ENCODE data around the gene DNAL4.

DNAL4 gene

DNA sequence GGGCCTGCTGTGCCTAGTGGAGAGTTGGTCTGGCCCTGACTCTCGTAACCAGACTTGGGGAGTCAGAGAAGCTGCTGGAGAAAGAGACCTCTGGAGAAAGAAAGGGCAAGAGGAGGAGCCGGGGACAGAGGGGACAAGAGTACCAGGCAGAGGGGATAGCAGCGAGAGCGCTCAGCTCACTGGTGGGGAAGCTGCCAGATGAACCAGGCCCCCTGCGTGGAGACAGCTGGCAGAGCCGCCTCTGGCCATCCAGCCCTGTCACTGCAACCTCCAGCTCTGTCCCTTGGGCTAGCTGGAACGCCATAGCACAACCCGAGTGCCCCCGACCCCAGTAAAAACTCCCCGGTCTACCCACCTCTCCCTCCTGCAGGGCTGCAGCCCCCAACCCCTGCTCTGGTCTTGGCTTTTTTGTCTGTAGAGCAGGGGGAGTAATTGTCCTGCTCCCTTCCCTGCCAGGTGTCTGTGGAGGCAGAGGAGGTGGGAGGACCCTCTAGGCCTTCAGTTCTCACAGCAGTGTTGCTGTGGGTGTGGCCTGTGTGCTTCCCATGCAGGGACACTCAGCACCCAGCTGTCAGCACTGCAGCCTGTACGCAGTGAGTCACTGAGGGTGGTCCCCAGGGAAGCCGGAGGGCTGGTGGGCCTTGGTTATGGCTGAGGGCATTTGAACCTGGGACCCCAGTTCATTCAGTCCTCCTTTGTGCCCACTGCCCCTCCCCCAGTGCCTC, 33.3 kb downstream of the DNAL4 start:
- no peak for DNase-seq (ENCODE audit: extremely low read depth in 1 of 2, low read depth in 1 of 2)

DNA sequence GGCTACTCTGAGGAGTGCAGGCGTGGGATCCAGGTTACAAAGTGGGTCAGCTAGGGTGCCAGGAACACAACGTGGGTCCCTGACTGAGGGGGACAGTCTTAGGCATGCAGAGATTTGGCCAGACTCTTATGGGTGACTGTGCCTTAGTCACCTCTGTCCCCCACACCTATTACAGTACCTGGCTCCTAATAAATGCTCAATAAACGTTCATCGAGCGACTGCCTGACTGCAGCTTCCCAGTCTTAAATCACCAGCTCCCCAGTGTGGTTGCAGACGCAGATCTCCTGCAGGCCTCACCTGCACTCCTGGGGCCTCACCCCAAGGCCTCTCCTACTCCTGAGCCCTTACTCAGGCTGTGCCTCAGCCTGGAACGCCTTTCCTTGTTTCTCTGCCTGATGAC, 34.9 kb downstream of the DNAL4 start:
- DNase-seq (ENCODE audit: extremely low read depth in 1 of 2, low read depth in 1 of 2) = no peak

DNA sequence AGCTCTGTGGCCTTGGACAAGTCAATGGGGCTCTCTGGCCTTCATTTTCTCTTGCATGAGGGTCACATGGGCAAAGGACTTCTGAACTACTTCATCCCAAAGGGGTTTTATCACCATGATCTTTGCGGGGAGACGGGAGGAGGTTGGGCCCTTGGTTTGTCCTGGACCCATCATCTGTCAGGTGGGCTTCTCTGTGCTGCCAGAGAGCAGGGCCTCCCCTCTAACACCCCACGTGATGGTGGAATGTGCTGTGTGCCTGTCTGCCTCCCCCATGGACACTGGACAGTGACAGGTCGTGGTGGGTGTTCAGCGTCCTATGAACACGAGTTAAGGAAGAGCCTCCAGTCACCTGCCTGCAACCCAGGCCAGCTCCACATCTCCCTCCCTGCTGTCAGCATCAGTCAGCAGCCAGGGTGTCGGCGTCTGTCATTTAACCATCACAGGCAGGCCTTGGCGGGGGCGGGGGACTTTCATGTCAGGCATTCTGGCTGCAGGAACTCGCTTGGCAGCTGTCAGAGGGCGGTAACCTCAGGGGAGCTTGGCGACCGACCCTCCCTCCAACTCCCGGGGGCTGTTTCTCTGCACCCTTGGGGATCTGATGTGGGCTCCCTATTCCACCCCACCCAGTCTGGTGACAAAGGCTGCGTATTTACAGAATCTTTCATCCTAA, 35.5 kb downstream of the DNAL4 start:
- DNase-seq (ENCODE audit: extremely low read depth in 1 of 2, low read depth in 1 of 2) = peak; percentile 50 to 72

DNA sequence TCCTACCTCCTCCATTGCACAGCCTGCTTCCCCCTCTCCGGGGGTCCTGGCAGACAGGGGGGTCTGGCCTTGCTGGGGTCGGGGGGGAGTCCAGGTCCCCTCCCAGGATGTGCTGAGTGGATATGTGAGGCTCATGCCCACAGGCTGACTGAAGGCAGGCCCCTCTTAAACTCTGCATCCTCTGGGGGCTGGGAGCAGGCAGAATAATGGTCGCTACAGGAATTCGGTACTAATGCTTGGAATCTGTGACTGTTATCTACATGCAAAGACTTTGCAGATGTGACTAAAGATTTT, 36.5 kb downstream of the DNAL4 start:
- no peak for DNase-seq (ENCODE audit: extremely low read depth in 1 of 2, low read depth in 1 of 2)

DNA sequence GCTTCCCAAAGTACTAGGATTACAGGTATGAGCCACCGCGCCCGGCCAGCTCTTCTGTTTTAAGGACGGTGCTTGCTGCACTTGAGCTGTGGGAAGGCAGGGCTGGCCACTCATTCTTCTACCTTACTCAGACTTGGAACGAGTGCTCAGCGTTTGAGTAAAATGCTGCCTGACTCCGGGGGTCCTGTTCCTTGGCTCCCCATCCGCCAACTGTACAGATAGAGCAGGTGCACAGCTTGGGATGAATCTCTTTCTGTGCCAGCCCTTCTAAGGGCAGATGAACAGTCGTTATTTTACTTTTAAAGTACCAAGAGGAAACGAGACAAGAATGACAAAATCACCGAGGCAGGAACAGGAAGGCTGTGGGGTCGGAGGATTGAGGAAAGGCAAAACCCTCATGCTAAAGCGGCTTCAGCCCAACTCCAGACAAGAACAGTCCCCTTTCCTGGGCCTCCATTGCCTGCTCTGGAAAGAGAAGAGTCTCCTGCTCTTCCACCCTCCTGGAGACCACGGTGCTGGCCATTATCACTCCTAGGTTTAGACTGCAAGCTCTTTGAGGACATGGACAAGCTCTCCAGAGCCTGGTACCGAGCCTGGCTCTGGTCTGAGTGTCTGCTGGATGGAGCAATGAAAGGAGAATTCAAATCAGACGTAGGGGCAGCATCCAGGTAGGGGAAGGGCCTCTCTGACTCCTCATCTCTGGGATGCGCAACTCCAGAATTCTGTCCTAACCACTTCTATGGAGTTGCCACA, 37.1 kb downstream of the DNAL4 start:
- DNase-seq (ENCODE audit: extremely low read depth in 1 of 2, low read depth in 1 of 2) = no peak

DNA sequence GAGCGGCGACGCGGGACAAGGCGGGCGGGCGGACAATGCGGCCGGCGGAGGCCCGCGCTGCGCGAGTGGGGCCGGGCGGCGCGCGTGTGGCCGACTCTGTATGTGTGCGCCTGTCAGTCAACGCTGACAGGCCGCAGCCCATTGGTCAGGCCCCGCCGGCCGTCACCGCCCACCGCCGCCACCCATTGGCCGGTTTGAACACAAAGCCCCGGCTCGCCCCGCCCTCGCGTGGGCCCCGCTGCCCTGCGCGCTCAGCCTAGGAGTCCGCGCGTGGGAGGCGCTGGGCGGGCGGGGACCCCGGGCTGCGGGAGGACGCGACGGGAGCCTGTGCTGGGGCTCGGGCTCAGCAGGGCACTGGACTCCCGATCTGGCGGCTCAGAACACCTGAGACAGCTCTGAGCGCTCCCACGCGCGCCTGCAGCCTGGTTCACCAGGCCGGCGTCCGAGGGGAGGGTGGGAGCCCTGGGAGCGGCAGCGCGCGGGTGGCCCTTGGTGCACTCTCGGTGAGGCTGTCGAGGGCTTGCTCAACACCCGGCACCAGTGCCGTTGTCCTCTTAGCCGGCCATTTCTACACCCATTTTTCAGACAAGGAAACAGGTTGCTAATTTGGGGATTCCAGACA, 37.9 kb downstream of the DNAL4 start, which contains the start of gene SUN2:
Gene SUN2, minus strand, starts transcription at position 88 of the 622 bp plus-strand sequence. CDS start 3,370 bp downstream, outside the sequence.
- DNase-seq (ENCODE audit: extremely low read depth in 1 of 2, low read depth in 1 of 2) = peak; percentile 85 to 94

DNA sequence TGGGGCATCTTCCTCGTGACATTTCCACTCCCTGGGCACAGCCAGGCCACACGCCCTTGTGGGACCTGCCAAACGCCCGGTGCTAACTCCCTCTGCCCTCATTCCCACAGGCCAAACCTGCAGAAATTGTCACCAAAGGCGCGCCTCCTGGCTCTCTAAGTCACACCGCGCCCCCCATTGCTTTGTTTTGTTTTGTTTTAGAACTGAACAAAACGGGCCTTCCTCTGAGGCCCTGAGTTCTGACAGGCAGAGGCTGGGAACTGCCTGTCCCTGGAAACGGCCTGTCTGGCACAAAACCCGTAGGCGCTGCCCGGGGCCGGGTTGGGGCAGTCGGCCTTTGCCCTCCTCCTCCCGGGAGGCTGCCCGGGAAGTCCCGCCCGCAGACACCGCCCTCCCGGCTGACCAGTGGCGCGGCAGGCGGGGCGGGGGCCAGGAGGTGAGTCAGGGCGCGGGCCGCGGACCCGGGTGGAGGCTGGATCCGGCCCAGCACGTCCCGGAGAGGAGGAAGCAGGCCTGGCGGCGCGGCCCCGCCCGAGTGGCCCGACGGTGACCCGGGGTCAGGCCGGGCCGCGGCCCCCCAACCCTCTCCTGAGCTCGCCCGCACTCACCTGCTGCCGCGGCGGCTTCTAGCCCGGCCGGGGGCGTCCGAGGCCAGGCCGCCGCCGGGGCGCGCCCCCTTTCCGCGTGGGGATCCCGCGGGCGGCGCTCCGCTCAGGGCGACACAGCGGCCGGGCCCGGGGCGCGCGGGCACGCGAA, 38.6 kb downstream of the DNAL4 start:
- peak in 1 of 2 donors; percentile 35 for DNase-seq (ENCODE audit: extremely low read depth in 1 of 2, low read depth in 1 of 2)

DNA sequence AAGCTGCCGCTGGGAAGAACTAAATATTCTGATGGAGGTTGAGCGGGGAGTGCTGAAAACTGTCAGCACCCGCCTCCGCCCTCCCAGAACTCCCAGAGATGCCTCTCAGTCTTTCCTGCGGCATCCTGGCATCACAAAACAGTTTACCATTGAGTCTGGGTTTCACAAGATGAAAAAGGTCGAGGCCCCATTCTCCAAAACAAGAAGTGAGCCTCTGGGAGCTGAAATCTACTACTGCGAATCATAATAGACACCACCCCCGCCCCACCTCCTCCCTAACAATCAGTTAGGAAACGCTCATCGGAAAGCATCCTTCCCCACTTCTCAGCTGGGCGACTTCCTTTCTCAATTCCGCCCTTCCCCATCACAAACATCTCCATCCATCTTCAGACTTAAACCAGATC, 39.2 kb downstream of the DNAL4 start:
- DNase-seq (ENCODE audit: extremely low read depth in 1 of 2, low read depth in 1 of 2) = no peak

DNA sequence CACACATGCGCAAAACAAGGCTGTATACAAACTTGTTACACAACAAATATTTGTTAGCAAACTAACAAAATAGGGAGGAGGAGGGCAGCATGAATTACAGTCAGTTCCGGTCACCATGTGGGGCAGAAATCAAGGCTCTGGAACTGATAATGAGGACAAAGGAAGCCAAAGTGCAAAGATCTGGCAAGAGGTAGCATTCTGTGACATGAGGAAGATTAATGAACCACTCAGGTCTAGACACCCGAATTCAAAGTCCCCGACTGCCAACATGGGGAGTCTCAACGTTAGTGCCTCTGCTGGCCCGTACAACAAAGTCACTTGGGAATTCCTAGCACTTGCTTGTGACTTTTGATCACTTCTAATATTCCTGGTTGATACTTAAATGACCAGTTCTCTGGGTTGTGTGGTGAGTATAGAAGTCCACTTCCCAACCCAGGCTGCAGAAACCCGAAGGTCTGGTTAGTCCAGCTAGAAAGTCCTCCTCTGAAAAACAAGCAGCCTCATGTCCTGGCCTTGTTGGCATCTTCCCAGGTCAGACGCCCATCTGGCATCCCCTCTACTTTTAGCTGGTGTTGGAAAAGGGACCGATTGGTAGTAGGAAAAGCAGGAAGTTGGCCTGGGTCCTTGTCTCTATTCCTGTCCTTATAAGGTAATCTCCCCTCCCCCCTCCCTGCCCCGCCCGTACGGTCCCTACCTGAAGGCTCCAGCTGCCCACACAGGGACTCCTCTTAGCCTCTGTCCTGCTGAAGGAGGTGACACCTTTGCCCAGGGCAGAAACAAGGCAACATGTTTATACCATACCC, 39.8 kb downstream of the DNAL4 start:
- DNase-seq (ENCODE audit: extremely low read depth in 1 of 2, low read depth in 1 of 2) = no peak

DNA sequence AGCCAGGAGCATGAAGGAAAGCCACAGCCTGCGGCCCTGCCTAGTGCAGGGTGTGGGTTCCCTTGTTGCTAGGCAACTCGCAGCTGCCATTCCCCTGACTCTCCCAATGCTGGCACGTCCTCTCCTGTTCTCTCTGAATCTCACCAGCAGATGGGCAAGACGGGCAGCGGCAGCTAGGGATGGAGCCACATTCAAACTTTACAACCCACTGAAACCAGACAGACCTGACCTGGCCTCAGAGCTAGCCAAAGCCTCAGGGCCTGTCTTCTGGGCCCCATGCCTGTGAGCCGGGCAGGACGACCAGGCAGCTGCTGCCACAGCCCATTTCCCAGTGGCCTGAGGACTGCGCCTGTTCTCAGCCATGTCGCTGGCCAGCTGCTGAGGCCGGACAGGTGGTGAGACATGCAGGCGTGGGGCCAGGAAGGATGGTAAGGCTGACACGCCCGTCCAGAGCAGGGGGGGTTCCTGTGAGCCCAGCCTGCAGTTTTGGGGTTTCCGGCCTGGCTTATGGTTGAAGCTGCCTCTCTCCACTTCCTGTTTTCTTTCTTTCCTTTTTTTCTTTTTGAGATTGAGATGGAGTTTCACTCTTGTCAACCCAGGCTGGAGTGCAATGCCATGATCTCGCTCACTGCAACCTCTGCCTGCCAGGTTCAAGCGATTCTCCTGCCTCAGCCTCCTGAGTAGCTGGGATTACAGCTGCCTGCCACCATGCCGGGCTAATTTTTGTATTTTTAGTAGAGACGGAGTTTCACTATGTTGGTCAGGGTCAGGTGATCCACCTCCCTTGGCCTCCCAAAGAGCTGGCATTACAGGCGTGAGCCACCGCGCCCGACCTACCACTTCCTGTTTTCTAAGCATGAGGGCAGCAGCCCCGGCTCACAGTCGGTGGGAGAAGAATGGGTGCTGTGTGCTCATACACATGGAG, 42.3 kb downstream of the DNAL4 start:
- peak in 1 of 2 donors; percentile 56 for DNase-seq (ENCODE audit: extremely low read depth in 1 of 2, low read depth in 1 of 2)

DNA sequence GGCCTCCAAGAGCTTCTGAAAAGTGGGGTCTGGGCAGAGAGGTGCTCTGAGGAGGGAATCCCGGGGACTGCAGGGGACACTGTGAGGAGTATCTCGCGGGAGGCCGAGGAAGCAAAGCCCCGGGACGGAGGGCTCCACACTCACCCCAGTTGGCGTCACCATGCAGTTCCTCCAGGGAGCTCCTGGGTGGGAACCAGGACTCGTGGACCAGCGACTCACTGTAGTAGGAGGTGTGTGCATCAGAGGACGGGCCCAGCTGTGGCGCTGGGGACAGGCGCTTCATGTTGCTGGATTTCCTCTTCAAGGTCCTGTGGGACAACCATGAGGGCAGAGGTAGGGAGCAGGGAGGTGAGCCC, 42.9 kb downstream of the DNAL4 start:
- no peak for DNase-seq (ENCODE audit: extremely low read depth in 1 of 2, low read depth in 1 of 2)

DNA sequence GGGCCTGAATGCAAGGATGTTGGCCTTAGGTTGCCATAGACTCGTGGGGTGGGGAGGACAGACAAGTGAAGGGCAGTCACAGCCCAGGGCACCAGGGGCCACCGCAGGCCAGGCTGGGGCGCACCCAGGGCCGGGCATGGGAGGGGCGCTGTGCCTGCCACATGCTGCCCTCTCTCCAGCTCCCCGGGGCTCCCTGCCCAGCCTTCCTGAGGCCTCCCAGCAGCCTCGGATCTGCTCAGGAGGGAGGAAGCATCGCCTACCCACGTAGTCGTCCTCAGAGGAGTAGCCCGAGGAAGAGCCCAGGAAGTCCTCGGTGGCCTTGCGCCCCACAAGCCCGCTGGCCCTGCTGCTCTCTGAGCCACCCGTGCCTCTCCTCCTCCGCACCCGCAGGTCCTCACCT, 43.3 kb downstream of the DNAL4 start:
- no peak for DNase-seq (ENCODE audit: extremely low read depth in 1 of 2, low read depth in 1 of 2)

DNA sequence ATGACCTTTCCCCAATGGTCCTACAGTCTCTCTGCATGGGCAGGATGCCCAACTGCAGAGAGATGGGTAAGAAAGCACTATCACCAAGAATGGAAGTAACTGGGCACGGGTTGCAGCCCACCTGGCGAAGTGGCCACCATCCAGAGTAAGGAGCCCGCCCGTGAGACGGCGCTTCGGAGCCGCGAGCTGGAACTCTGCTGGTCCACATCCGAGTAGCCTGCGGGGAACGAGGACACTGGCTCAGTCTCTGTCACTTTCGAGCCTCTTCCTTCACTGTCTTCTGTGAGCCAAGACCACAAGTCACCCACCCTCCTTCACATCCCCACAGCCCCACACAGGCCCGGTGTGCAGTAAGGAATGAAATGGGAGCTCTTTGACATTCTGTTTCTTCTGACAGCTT, 43.8 kb downstream of the DNAL4 start:
- DNase-seq (ENCODE audit: extremely low read depth in 1 of 2, low read depth in 1 of 2) = no peak

DNA sequence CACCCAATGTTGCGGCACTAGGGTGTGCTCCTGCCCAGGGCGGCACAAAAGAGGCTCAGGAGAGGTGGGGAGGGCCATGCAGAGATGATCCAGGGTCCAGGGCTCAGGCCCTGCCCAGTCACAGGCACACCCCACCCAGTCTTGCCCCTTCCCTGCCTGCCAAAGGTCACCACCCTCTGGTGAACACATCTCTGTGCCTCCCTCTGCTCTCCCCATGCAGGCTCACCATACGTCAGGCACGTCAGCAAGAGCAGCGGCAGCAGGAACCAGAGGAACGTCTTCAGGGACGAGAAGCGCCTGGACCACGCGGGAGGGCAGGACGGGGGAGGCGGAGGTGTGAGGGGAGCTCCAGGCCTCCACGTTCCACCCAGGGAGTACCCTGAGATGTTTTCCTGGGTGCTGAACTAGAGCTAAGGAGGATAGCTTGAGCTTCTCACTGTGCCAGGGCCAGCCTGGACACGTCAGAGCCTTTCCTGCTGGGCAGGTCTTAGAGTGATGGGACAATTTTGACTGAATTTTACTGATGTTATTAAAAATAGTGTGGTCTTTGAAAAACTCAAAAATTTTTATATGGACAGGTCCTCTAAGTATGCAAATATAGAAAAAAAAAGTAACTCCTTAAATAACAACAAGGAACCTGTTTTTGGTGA, 45.3 kb downstream of the DNAL4 start:
- no peak for DNase-seq (ENCODE audit: extremely low read depth in 1 of 2, low read depth in 1 of 2)

DNA sequence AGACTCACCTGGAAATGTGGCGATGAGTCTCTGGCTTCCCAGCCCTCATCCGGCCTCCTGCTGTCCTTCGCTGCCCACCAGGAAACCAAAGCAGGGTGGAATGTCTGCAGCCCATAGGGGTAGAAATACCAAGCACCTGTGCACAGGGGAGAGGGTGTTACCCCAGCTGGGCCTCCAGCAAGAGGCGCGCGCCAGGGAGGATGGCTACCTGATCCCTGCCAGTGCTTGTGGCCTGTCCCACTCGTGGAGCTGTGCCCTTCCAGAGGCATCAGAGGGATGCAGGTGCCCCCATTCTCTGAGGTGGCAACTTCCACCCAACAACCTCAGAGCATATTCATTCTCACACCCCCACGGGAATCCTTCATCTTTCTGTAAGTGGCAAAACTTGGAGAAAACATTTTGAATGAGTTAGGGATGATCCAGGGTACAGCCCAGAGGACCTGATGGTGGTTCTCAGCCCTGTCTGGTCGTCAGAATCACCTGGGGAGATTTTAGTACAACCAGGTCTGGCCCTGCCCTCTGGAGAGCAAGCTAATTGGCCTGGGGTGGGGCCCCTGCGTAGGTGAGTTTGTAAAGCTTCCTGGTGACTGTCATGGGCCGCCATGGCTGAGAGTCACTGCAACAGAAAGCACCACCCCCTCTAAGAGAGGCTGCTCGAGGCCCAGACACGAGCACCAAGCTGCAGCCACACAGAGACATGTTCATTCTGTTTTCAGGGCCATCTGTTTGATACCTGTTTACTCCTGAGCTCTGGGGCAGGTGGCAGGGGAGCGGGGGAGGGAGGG, 48.1 kb downstream of the DNAL4 start:
- DNase-seq (ENCODE audit: extremely low read depth in 1 of 2, low read depth in 1 of 2) = no peak

DNA sequence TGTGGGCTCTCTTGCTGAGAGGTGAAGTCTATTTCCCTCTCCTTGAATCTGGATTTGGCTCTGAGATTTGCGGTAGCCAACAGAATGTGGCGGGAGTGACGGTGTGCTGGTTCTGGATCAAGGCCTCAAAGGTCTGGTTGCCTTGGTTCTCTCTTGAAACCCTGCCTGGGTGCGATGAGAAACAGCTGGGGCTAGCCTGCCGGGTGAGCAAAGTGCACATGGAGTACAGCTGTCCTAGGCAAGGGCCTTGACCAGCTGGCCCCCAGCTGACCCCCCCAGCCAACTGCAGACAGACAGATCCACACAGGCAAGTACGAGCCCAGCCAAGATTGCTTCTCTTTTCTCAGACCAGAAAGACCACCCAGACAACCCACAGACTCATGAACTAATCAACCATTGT, 49.0 kb downstream of the DNAL4 start:
- no peak for DNase-seq (ENCODE audit: extremely low read depth in 1 of 2, low read depth in 1 of 2)

DNA sequence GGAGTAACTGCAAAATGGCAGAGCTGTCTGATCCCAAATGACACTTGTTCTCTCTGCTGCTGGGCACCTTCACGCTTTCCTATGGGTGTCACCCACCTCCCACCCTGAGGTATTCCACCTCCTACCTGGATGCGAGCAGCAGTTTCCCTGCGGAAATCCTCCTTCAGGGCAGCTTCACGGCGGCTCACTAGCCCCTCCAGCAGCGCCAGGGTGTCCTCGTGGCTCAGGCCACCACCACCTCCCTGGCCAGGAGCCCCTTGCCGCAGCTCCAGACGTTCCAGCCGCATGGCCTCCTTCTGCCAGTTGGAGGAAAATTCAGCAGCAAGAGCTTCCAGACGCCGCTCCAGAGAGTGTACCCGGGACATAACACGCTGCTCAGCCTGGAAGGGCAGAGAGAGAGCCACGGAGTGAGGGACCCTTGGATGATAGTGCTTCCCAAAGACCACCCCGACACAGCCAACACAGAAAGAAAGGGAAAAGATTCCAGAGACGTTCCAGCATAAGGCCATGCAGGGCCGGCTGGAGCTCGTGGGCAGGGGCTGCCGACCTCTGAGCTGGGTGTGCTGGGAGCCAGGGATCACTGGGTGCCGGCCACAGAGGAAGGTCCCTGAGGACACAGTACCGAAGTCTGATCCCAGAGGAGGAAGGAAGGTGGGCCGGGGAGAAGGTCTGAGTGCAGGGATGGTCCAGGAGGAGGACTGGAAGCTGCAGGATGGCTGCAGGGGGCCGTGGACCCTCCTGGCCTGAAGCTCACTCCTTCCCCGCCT, 51.6 kb downstream of the DNAL4 start:
- no peak for DNase-seq (ENCODE audit: extremely low read depth in 1 of 2, low read depth in 1 of 2)
